ENCODE data around the gene ATF5.

The ATF5 gene

GRCh38 chr19:49929121-49929610, at the start of gene ATF5, which contains the start of gene NUP62:
Gene ATF5, plus strand, starts transcription at chr19:49929205. Its CDS starts 1,646 bp downstream, at chr19:49930851.
Gene NUP62, minus strand, starts transcription at chr19:49929504. Its CDS starts 19,697 bp downstream, at chr19:49909807.
- peak; percentile 92 for DNase-seq

GRCh38 chr19:49879243-49879963, 49.6 kb upstream of the ATF5 start:
- DNase-seq: no peak

- no peak for DNase-seq
Observed at GRCh38 chr19:49880162-49880869, 48.7 kb upstream of the ATF5 start.

- DNase-seq: no peak
Observed at GRCh38 chr19:49881186-49881585, 47.8 kb upstream of the ATF5 start.

GRCh38 chr19:49881672-49882394, 47.2 kb upstream of the ATF5 start:
- DNase-seq: no peak

GRCh38 chr19:49882643-49883042, 46.4 kb upstream of the ATF5 start:
- no peak for DNase-seq

GRCh38 chr19:49883094-49883493, 45.9 kb upstream of the ATF5 start:
- no peak for DNase-seq

- no peak for DNase-seq
Observed at GRCh38 chr19:49884109-49884508, 44.9 kb upstream of the ATF5 start.

GRCh38 chr19:49884760-49885159, 44.2 kb upstream of the ATF5 start:
- no peak for DNase-seq

GRCh38 chr19:49887037-49887664, 41.9 kb upstream of the ATF5 start:
- no peak for DNase-seq

- peak; percentile 57 for DNase-seq
Observed at GRCh38 chr19:49887665-49888509, 41.1 kb upstream of the ATF5 start.

GRCh38 chr19:49888510-49888824, 40.5 kb upstream of the ATF5 start:
- peak; percentile 49 for DNase-seq

GRCh38 chr19:49889038-49889686, 39.8 kb upstream of the ATF5 start:
- no peak for DNase-seq

GRCh38 chr19:49889687-49890348, 39.2 kb upstream of the ATF5 start:
- no peak for DNase-seq

GRCh38 chr19:49890349-49891311, 38.4 kb upstream of the ATF5 start:
- DNase-seq: no peak

- no peak for DNase-seq
Observed at GRCh38 chr19:49891393-49891792, 37.6 kb upstream of the ATF5 start.

- no peak for DNase-seq
Observed at GRCh38 chr19:49892716-49893115, 36.3 kb upstream of the ATF5 start.

- no peak for DNase-seq
Observed at GRCh38 chr19:49894011-49894664, 34.9 kb upstream of the ATF5 start.

GRCh38 chr19:49894879-49895565, 34.0 kb upstream of the ATF5 start:
- no peak for DNase-seq

Data from NCI-H1436 (cell line).